B cell (primary cell): Measurements from ENCODE around the gene SPAG6. TPM values are rescaled to one million over a fixed set of nuclear protein-coding genes. Genes with fewer than 3 reads are reported as not detected.
A peak's percentile ranks its signal among the peaks of the same experiment; 100 is the strongest.

Experiments used
- ATAC-seq: fragments of 200-7000 bp; cut with Tn5 transposase; one replicate; pipeline ENCODE4 v1.10.0; 2021; ENCODE audit warnings: low read depth, mild to moderate bottlenecking, moderate number of reproducible peaks, moderate library complexity
- CTCF ChIA-PET: fragments of 350-600 bp; sonication (Branson Sonifier 250); formaldehyde crosslinking; loops from one replicate; lab custom pipeline; 2021; ENCODE audit warnings: antibody characterized with exemption, inconsistent platforms; lab: Charles Lee
- POLR2A ChIA-PET: fragments of 350-600 bp; sonication (Branson Sonifier 250); formaldehyde crosslinking; loops from one replicate; lab custom pipeline; 2021; ENCODE audit warnings: antibody characterized with exemption; lab: Charles Lee
- DNase-seq: peaks from one replicate; pipeline ENCODE4 v3.0.0; 2013
- H2AFZ ChIP-seq: 2 replicates; pipeline ENCODE4 v1.6.1; 2012; ENCODE audit warnings: mild to moderate bottlenecking, low read depth, low read length; ENCODE audit not compliant: insufficient read depth, poor library complexity, severe bottlenecking
- H3K27ac ChIP-seq, 2 donors: 1 replicate in 1 of 2; 2 replicates in 1 of 2; pipeline ENCODE4 v1.5.1; 2012 to 2013; ENCODE audit warnings: low read length in 2 of 2, mild to moderate bottlenecking in 2 of 2, moderate library complexity in 1 of 2
- H3K27me3 ChIP-seq, 4 experiments: fragments of 200-600 bp in 1 of 4; sonication (generic) in 1 of 4; replicated peaks in 1 of 4; 1 replicate in 2 of 4; 2 replicates in 2 of 4; pipeline versions ENCODE4 v1.6.1 to v1.7.0; 2013 to 2016; ENCODE audit warnings: low read length in 3 of 4, mild to moderate bottlenecking in 2 of 4, mixed read lengths in 1 of 4, moderate library complexity in 1 of 4; ENCODE audit not compliant: insufficient read depth in 4 of 4, control insufficient read depth in 3 of 4; ENCODE audit errors: control extremely low read depth in 1 of 4
- H3K36me3 ChIP-seq, 2 experiments: replicated peaks in 1 of 2; 1 replicate in 1 of 2; 2 replicates in 1 of 2; pipeline versions ENCODE4 v1.6.1 to v1.7.1; 2013; ENCODE audit warnings: low read length in 1 of 2; ENCODE audit not compliant: insufficient read depth in 2 of 2, control insufficient read depth in 1 of 2; ENCODE audit errors: control extremely low read depth in 1 of 2, extremely low read depth in 1 of 2
- H3K4me1 ChIP-seq, 2 donors: fragments of 200-600 bp in 1 of 2; sonication (generic) in 1 of 2; 1 replicate in 1 of 2; 2 replicates in 1 of 2; pipeline versions ENCODE4 v1.5.1 to v1.6.1; 2013 to 2017; ENCODE audit warnings: low read length in 2 of 2; ENCODE audit not compliant: control insufficient read depth in 2 of 2, insufficient read depth in 2 of 2
- H3K4me2 ChIP-seq: replicated peaks from 2 replicates; pipeline ENCODE3; 2012; ENCODE audit warnings: mild to moderate bottlenecking, low read depth, low read length; ENCODE audit not compliant: poor library complexity, severe bottlenecking
- H3K4me3 ChIP-seq, 5 experiments: fragments of 200-600 bp in 1 of 5; sonication (generic) in 1 of 5; 1 replicate in 3 of 5; 2 replicates in 2 of 5; pipeline versions ENCODE4 v1.5.1 to v1.7.0; 2011 to 2016; ENCODE audit warnings: low read length in 4 of 5, mild to moderate bottlenecking in 4 of 5, low read depth in 2 of 5, control low read depth in 1 of 5, moderate library complexity in 1 of 5; ENCODE audit not compliant: insufficient read depth in 1 of 5; ENCODE audit errors: control extremely low read depth in 1 of 5, extremely low read depth in 1 of 5
- H3K79me2 ChIP-seq: fragments of 200-600 bp; sonication (generic); one replicate; pipeline ENCODE4 v1.6.0; 2016; ENCODE audit warnings: low read length; ENCODE audit not compliant: control insufficient read depth, insufficient read depth
- H3K9ac ChIP-seq: fragments of 200-600 bp; sonication (generic); 2 replicates; pipeline ENCODE4 v1.6.1; 2017; ENCODE audit warnings: mild to moderate bottlenecking, low read length, moderate library complexity
- H3K9me3 ChIP-seq, 3 donors: one replicate each; pipeline versions ENCODE4 v1.6.1 to v1.7.1; 2013; ENCODE audit warnings: low read length in 2 of 3; ENCODE audit not compliant: control insufficient read depth in 2 of 3, insufficient read depth in 1 of 3; ENCODE audit errors: control extremely low read depth in 1 of 3
- H4K20me1 ChIP-seq: 2 replicates; pipeline ENCODE4 v1.6.0; 2012; ENCODE audit warnings: mild to moderate bottlenecking, low read length; ENCODE audit not compliant: insufficient read depth, control insufficient read depth, poor library complexity, severe bottlenecking
- H3K27ac Mint-ChIP-seq: one replicate; pipeline ENCODE4 v1.8.0; 2021; ENCODE audit warnings: mixed read lengths
- H3K27me3 Mint-ChIP-seq: one replicate; pipeline ENCODE4 v1.8.0; 2021; ENCODE audit warnings: mixed read lengths
- H3K4me1 Mint-ChIP-seq: one replicate; pipeline ENCODE4 v1.8.0; 2021; ENCODE audit warnings: mixed read lengths
- H3K4me3 Mint-ChIP-seq: one replicate; pipeline ENCODE4 v1.8.0; 2021; ENCODE audit warnings: mixed read lengths
- H3K9me3 Mint-ChIP-seq: one replicate; pipeline ENCODE4 v1.8.0; 2022; ENCODE audit warnings: mixed read lengths; ENCODE audit not compliant: insufficient read depth
- EZH2 ChIP-seq: IDR thresholded peaks from 2 replicates; pipeline ENCODE4 v1.6.1; 2012; ENCODE audit warnings: borderline replicate concordance, low read depth, mild to moderate bottlenecking, moderate library complexity, low read length; ENCODE audit not compliant: insufficient read depth, poor library complexity, severe bottlenecking
- WGBS: methylation state at CpG from one replicate; pipeline ENCODE4 v1.1.5; 2013; ENCODE audit warnings: missing lambda C conversion rate; ENCODE audit not compliant: insufficient coverage; 5-methylcytosine and 5-hydroxymethylcytosine counted together
- intact Hi-C: fragments of 100-400 bp; cut with micrococcal nuclease; formaldehyde crosslinking; loops from one replicate; pipeline ENCODE4 v1.10.0; 2022
- polyA plus RNA-seq: library from polyadenylated mRNA; depleted of rRNA; stranded (reverse); fragments of >200 nt; gene quantifications from 2 replicates; pipeline ENCODE4 v1.2.3, GENCODE V29; 2012
- total RNA-seq, 2 donors: library from RNA; stranded (reverse); fragments of 120-200 nt in 1 of 2; gene quantifications; 1 replicate in 1 of 2; 2 replicates in 1 of 2; pipeline versions ENCODE4 v1.2.3 to v1.2.4, GENCODE V29; 2013 to 2022
- TF ChIP-seq, protein P1 (sequence below): fragments of 200-600 bp; IDR thresholded peaks from one replicate; pipeline ENCODE4 v1.8.0; 2022; ENCODE audit warnings: antibody characterized with exemption, mild to moderate bottlenecking

Gene SPAG6
- total and polyA plus RNA-seq, 2 donors (not counting 1 experiment from before 2014, with no cell fraction given) = not detected

DNA sequence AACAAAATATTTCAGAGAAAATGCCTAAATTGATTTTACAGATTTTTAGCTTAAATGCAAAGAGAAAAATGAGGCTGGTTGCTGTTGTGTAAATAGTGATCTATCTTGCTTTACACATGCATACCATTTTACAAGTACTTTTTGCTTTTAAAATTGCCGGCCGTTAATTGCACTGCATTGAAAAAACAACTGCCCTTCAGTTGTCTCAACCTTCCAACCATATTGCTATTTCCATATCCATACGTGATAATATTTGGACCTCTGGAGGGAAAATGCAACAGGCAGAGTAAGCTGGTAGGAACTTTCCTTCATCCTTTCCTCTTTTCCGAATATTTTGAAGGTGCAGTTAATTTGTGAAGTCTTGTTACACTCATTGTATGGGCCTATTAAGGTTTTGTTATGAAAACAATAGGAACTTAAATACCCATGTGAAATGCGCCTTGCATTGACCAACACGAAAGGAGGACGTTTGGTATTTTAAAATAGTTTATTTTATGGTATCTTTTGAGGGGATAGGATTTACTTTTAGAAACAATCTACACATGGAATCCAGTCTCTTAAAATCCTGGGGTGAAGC is 13.1 kb upstream of the SPAG6 start:
- peaks cover 39 to 43% of the 10 kb centered on the region in 2 donors for H3K4me1 ChIP-seq
- no peak overlapping the region for H3K4me2 ChIP-seq
- Mint-ChIP-seq H3K4me3 (no peak overlapping the region), H3K4me1 (peaks cover 35% of the 10 kb centered on the region), H3K9me3 (no peaks in the 10 kb centered on the region), H3K27me3 (peaks cover 7% of the 10 kb centered on the region), H3K27ac (no peak overlapping the region)
- ChIA-PET POLR2A (no interaction called here), CTCF (no interaction called here)
- H3K9me3 ChIP-seq = peaks cover under 1 to 33% (median 3%) of the 10 kb centered on the region in 3 donors
- H3K36me3 ChIP-seq = peaks cover 6 to 23% of the 10 kb centered on the region in 2 experiments
- TF ChIP-seq EZH2 = no peak
- TF ChIP-seq, protein P1, sequence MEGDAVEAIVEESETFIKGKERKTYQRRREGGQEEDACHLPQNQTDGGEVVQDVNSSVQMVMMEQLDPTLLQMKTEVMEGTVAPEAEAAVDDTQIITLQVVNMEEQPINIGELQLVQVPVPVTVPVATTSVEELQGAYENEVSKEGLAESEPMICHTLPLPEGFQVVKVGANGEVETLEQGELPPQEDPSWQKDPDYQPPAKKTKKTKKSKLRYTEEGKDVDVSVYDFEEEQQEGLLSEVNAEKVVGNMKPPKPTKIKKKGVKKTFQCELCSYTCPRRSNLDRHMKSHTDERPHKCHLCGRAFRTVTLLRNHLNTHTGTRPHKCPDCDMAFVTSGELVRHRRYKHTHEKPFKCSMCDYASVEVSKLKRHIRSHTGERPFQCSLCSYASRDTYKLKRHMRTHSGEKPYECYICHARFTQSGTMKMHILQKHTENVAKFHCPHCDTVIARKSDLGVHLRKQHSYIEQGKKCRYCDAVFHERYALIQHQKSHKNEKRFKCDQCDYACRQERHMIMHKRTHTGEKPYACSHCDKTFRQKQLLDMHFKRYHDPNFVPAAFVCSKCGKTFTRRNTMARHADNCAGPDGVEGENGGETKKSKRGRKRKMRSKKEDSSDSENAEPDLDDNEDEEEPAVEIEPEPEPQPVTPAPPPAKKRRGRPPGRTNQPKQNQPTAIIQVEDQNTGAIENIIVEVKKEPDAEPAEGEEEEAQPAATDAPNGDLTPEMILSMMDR = no peak
- H3K27ac ChIP-seq = no peak overlapping the region
- H3K4me3 ChIP-seq = no peak overlapping the region
- peaks cover 0 to 28% (median 15%) of the 10 kb centered on the region in 4 experiments for H3K27me3 ChIP-seq
- no peak overlapping the region for H3K9ac ChIP-seq
- no peak for DNase-seq
- intact Hi-C loops = no loop called here
- no peaks in the 10 kb centered on the region for H3K79me2 ChIP-seq
- H2AFZ ChIP-seq = no peak overlapping the region
- WGBS = no CpG with 5 or more reads among the region's 7 CpGs
- no peaks in the 10 kb centered on the region for H4K20me1 ChIP-seq
- no peak for ATAC-seq

GRCh38 chr10:22333167-22333974 is 11.9 kb upstream of the SPAG6 start:
- Histone ChIP-seq H2AFZ (peak overlapping the region; percentile 81), H3K9ac (peak overlapping the region; percentile 53), H3K9me3 (peaks cover 3 to 33% (median 3%) of the 10 kb centered on the region in 3 donors), H4K20me1 (no peaks in the 10 kb centered on the region), H3K27ac (peak overlapping the region; percentile 19 to 52), H3K27me3 (peaks cover 4 to 38% (median 27%) of the 10 kb centered on the region in 4 experiments), H3K4me2 (peak overlapping the region; percentile 92), H3K4me1 (peaks cover 44 to 49% of the 10 kb centered on the region in 2 donors), H3K79me2 (no peaks in the 10 kb centered on the region), H3K4me3 (peak overlapping the region in 4 of 5 experiments; percentile 5 to 56 (median 41)), H3K36me3 (peaks cover 4 to 14% of the 10 kb centered on the region in 2 experiments)
- DNase-seq (peak; percentile 65), ATAC-seq (no peak)
- Mint-ChIP-seq H3K9me3 (no peaks in the 10 kb centered on the region), H3K27ac (peak overlapping the region; percentile 75), H3K27me3 (peaks cover 17% of the 10 kb centered on the region), H3K4me1 (peaks cover 35% of the 10 kb centered on the region), H3K4me3 (peak overlapping the region; percentile 83)
- intact Hi-C loops = loop anchor here (1.0 kb wide), 1 partner anchor 8 kb away; no protein-coding TSS in a partner anchor
- TF ChIP-seq EZH2 = no peak
- TF ChIP-seq, protein P1 = no peak
- ChIA-PET POLR2A (interaction anchor here (0.6 to 1.5 kb wide), 3 partner anchors 9 to 11 kb away, joined by 3 to 4 read pairs (median 3); no protein-coding TSS in a partner anchor), CTCF (no interaction called here)
- WGBS = 55% methylated on average over 9 of the region's 25 CpGs
